ENCODE results near the gene UBE2H.

UBE2H gene

GRCh38 chr7:129924602-129925001 is 28.2 kb downstream of the UBE2H start:
- DNase-seq (ENCODE audit: insufficient read length, low spot score): no peak
- no peak for FAIRE-seq
- TF ChIP-seq CTCF (IDR thresholded peaks at IDR 0.05; ENCODE audit: insufficient read depth, missing control alignments): no peak

GRCh38 chr7:129923709-129924108 is 29.1 kb downstream of the UBE2H start:
- no peak for TF ChIP-seq CTCF (IDR thresholded peaks at IDR 0.05; ENCODE audit: insufficient read depth, missing control alignments)
- no peak for DNase-seq (ENCODE audit: insufficient read length, low spot score)
- FAIRE-seq: no peak

- no peak for TF ChIP-seq CTCF (IDR thresholded peaks at IDR 0.05; ENCODE audit: insufficient read depth, missing control alignments)
- DNase-seq (ENCODE audit: insufficient read length, low spot score) (no peak), FAIRE-seq (no peak)
Observed at GRCh38 chr7:129919492-129919891, 33.3 kb downstream of the UBE2H start.

GRCh38 chr7:129918922-129919321 is 33.8 kb downstream of the UBE2H start:
- no peak for FAIRE-seq

GRCh38 chr7:129917934-129918333 is 34.8 kb downstream of the UBE2H start:
- no peak for TF ChIP-seq CTCF (IDR thresholded peaks at IDR 0.05; ENCODE audit: insufficient read depth, missing control alignments)
- no peak for FAIRE-seq
- DNase-seq (ENCODE audit: insufficient read length, low spot score): no peak

More at GRCh38 chr7:129918922-129919321, 33.8 kb downstream of the UBE2H start:
- no peak for TF ChIP-seq CTCF (IDR thresholded peaks at IDR 0.05; ENCODE audit: insufficient read depth, missing control alignments)
- DNase-seq (ENCODE audit: insufficient read length, low spot score): no peak

GRCh38 chr7:129914536-129915272 is 38.1 kb downstream of the UBE2H start:
- no peak for TF ChIP-seq CTCF (IDR thresholded peaks at IDR 0.05; ENCODE audit: insufficient read depth, missing control alignments)
- no peak for FAIRE-seq
- DNase-seq (ENCODE audit: insufficient read length, low spot score): no peak

GRCh38 chr7:129913428-129913827 is 39.3 kb downstream of the UBE2H start:
- no peak for FAIRE-seq
- TF ChIP-seq CTCF (IDR thresholded peaks at IDR 0.05; ENCODE audit: insufficient read depth, missing control alignments): no peak
- DNase-seq (ENCODE audit: insufficient read length, low spot score): no peak
